GM23248 (cell line): ENCODE measurements around the gene FN1.

Experiments used
- EZH2 ChIP-seq: fragments of 200-600 bp; sonication (generic); IDR thresholded peaks from 2 replicates; pipeline ENCODE4 v1.6.1; 2018; ENCODE audit warnings: antibody characterized with exemption, mild to moderate bottlenecking; ENCODE audit not compliant: insufficient read depth, poor library complexity, severe bottlenecking
- EZH2phosphoT487 ChIP-seq: fragments of 200-600 bp; sonication (generic); IDR thresholded peaks from 2 replicates; pipeline ENCODE4 v1.6.1; 2018; ENCODE audit warnings: antibody characterized with exemption, moderate library complexity, mild to moderate bottlenecking, low read depth; ENCODE audit not compliant: insufficient read depth

GRCh38 chr2:215363461-215364156, 72.3 kb downstream of the FN1 start:
- TF ChIP-seq EZH2phosphoT487 (no peak), EZH2 (no peak)
